Activated T-helper 1 cell treated with anti-CD3 and anti-CD28 coated beads, Interleukin-12 subunit alpha, Interleukin-12 subunit beta, Interleukin-2, Interleukin-4 antibody, amounts not matched to agents 30 ng/mL and 10 ng/mL and 1 ng/mL, durations not matched to agents 14 hours and 24 hours and 36 hours (primary cell): ENCODE results near the gene GAL. TPM values are rescaled to one million over a fixed set of nuclear protein-coding genes. Genes with fewer than 3 reads are reported as not detected.
"Not testable (repeated sequence)": the region's sequence is repeated elsewhere in the genome, so short reads cannot be mapped to it uniquely, and the experiment has no call there.

Experiments
- DNase-seq: peaks from one replicate; pipeline ENCODE4 v3.0.0; 2021; ENCODE audit warnings: low spot score
- H3K27ac Mint-ChIP-seq: one replicate; pipeline ENCODE4 v1.8.0; 2021; ENCODE audit warnings: mild to moderate bottlenecking, mixed read lengths
- H3K27me3 Mint-ChIP-seq: one replicate; pipeline ENCODE4 v1.8.0; 2022; ENCODE audit warnings: mild to moderate bottlenecking, moderate library complexity, mixed read lengths; ENCODE audit not compliant: insufficient read depth
- H3K36me3 Mint-ChIP-seq: one replicate; pipeline ENCODE4 v1.8.0; 2021; ENCODE audit warnings: low read depth, mixed read lengths
- H3K4me1 Mint-ChIP-seq: one replicate; pipeline ENCODE4 v1.8.0; 2021; ENCODE audit warnings: low read depth, mixed read lengths
- H3K4me3 Mint-ChIP-seq: one replicate; pipeline ENCODE4 v1.8.0; 2021; ENCODE audit warnings: mild to moderate bottlenecking, moderate library complexity, mixed read lengths
- H3K9me3 Mint-ChIP-seq: one replicate; pipeline ENCODE4 v1.8.0; 2021; ENCODE audit warnings: mixed read lengths
- intact Hi-C: fragments of 100-400 bp; cut with micrococcal nuclease; formaldehyde crosslinking; loops from one replicate; pipeline ENCODE4 v1.15.1; 2024
- total RNA-seq: library from RNA; stranded (reverse); gene quantifications from 2 replicates; pipeline ENCODE4 v1.2.3, GENCODE V29; 2022

The GAL gene
- total RNA-seq = 0.65 and 0.91 TPM in 2 replicates

- H3K4me1 Mint-ChIP-seq = no peaks in the 10 kb centered on the region
- H3K27ac Mint-ChIP-seq = no peak within 1 kb of the TSS
- no peak within 1 kb of the TSS for H3K4me3 Mint-ChIP-seq
- no peaks in the 10 kb centered on the region for H3K36me3 Mint-ChIP-seq
- no peaks in the 10 kb centered on the region for H3K9me3 Mint-ChIP-seq
- H3K27me3 Mint-ChIP-seq = peaks cover 51% of the 10 kb centered on the region
- DNase-seq = no peak
- intact Hi-C loops = no loop called here
Observed at GRCh38 chr11:68684385-68685356, at the start of gene GAL. Gene GAL (plus strand): TSS chr11:68684544. CDS start chr11:68684924, 380 bp downstream.

GRCh38 chr11:68634606-68635005, 49.7 kb upstream of the GAL start:
- H3K36me3 Mint-ChIP-seq, H3K9me3 Mint-ChIP-seq, H3K4me3 Mint-ChIP-seq, H3K27me3 Mint-ChIP-seq, DNase-seq, H3K27ac Mint-ChIP-seq, H3K4me1 Mint-ChIP-seq: not testable (repeated sequence)
- intact Hi-C loops = loop anchor here (5.0 kb wide), 2 partner anchors 208 to 453 kb away; partner anchors contain the start of gene CPT1A

- H3K4me1 Mint-ChIP-seq, H3K27ac Mint-ChIP-seq, DNase-seq, H3K9me3 Mint-ChIP-seq, H3K27me3 Mint-ChIP-seq, H3K4me3 Mint-ChIP-seq, intact Hi-C loops, H3K36me3 Mint-ChIP-seq: not testable (repeated sequence)
Observed at GRCh38 chr11:68635172-68635571, 49.2 kb upstream of the GAL start.

- intact Hi-C loops, H3K27ac Mint-ChIP-seq, DNase-seq, H3K9me3 Mint-ChIP-seq, H3K4me1 Mint-ChIP-seq, H3K36me3 Mint-ChIP-seq, H3K4me3 Mint-ChIP-seq, H3K27me3 Mint-ChIP-seq: not testable (repeated sequence)
Observed at GRCh38 chr11:68635883-68636282, 48.5 kb upstream of the GAL start.

GRCh38 chr11:68639322-68639721, 45.0 kb upstream of the GAL start:
- H3K27me3 Mint-ChIP-seq, H3K4me1 Mint-ChIP-seq, DNase-seq, H3K4me3 Mint-ChIP-seq, H3K9me3 Mint-ChIP-seq, intact Hi-C loops, H3K27ac Mint-ChIP-seq, H3K36me3 Mint-ChIP-seq: not testable (repeated sequence)

GRCh38 chr11:68641880-68642279, 42.5 kb upstream of the GAL start:
- Mint-ChIP-seq H3K36me3 (peaks cover 2% of the 10 kb centered on the region), H3K27me3 (peaks cover 5% of the 10 kb centered on the region), H3K27ac (no peak overlapping the region), H3K4me1 (no peaks in the 10 kb centered on the region), H3K4me3 (no peak overlapping the region), H3K9me3 (peaks cover 14% of the 10 kb centered on the region)
- no peak for DNase-seq
- intact Hi-C loops = loop anchor here (5.0 kb wide), 1 partner anchor 125 kb away; no protein-coding TSS in a partner anchor

GRCh38 chr11:68643585-68643984, 40.8 kb upstream of the GAL start:
- Mint-ChIP-seq H3K4me1 (no peaks in the 10 kb centered on the region), H3K27me3 (peaks cover 9% of the 10 kb centered on the region), H3K27ac (no peak overlapping the region), H3K9me3 (peaks cover 20% of the 10 kb centered on the region), H3K36me3 (peaks cover 2% of the 10 kb centered on the region), H3K4me3 (no peak overlapping the region)
- DNase-seq = no peak
- intact Hi-C loops = loop anchor here (5.0 kb wide), 1 partner anchor 126 kb away; no protein-coding TSS in a partner anchor

- H3K27me3 Mint-ChIP-seq = peaks cover 6% of the 10 kb centered on the region
- intact Hi-C loops = no loop called here
- peaks cover 20% of the 10 kb centered on the region for H3K9me3 Mint-ChIP-seq
- no peak overlapping the region for H3K4me3 Mint-ChIP-seq
- no peaks in the 10 kb centered on the region for H3K4me1 Mint-ChIP-seq
- peaks cover 2% of the 10 kb centered on the region for H3K36me3 Mint-ChIP-seq
- no peak overlapping the region for H3K27ac Mint-ChIP-seq
- no peak for DNase-seq
Observed at GRCh38 chr11:68646832-68647231, 37.5 kb upstream of the GAL start.

- H3K9me3 Mint-ChIP-seq = peaks cover 16% of the 10 kb centered on the region
- H3K36me3 Mint-ChIP-seq = no peaks in the 10 kb centered on the region
- no peak for DNase-seq
- H3K4me3 Mint-ChIP-seq = no peak overlapping the region
- intact Hi-C loops = no loop called here
- H3K4me1 Mint-ChIP-seq = no peaks in the 10 kb centered on the region
- H3K27ac Mint-ChIP-seq = no peak overlapping the region
- H3K27me3 Mint-ChIP-seq = peaks cover 6% of the 10 kb centered on the region
Observed at GRCh38 chr11:68649851-68650555, 34.3 kb upstream of the GAL start.

GRCh38 chr11:68650801-68651200, 33.5 kb upstream of the GAL start:
- Mint-ChIP-seq H3K4me3 (no peak overlapping the region), H3K4me1 (no peaks in the 10 kb centered on the region), H3K27me3 (peaks cover 6% of the 10 kb centered on the region), H3K27ac (no peak overlapping the region), H3K36me3 (no peaks in the 10 kb centered on the region), H3K9me3 (peaks cover 16% of the 10 kb centered on the region)
- no peak for DNase-seq
- intact Hi-C loops = no loop called here

GRCh38 chr11:68651208-68651984, 32.9 kb upstream of the GAL start:
- no peak for DNase-seq
- Mint-ChIP-seq H3K36me3 (no peaks in the 10 kb centered on the region), H3K9me3 (peaks cover 11% of the 10 kb centered on the region), H3K4me1 (no peaks in the 10 kb centered on the region), H3K27ac (no peak overlapping the region), H3K27me3 (peaks cover 5% of the 10 kb centered on the region), H3K4me3 (no peak overlapping the region)
- intact Hi-C loops = no loop called here

GRCh38 chr11:68651985-68652682, 32.2 kb upstream of the GAL start:
- Mint-ChIP-seq H3K27me3 (peaks cover 4% of the 10 kb centered on the region), H3K36me3 (no peaks in the 10 kb centered on the region), H3K4me3 (no peak overlapping the region), H3K4me1 (no peaks in the 10 kb centered on the region), H3K9me3 (peaks cover 4% of the 10 kb centered on the region), H3K27ac (no peak overlapping the region)
- DNase-seq = no peak
- intact Hi-C loops = no loop called here
